HG03521 (cell line): ENCODE data around the gene CACNB2.
"Not testable (repeated sequence)": the region's sequence is repeated elsewhere in the genome, so short reads cannot be mapped to it uniquely, and the experiment has no call there.

Experiments
- ATAC-seq: cut with Tn5 transposase; IDR thresholded peaks from one replicate; pipeline ENCODE4 v1.9.1; 2021; ENCODE audit warnings: mild to moderate bottlenecking, moderate library complexity; ENCODE audit not compliant: unreplicated experiment

CACNB2 gene

GRCh38 chr10:18144928-18145327, 4.7 kb downstream of the CACNB2 start:
- ATAC-seq, result no peak

- ATAC-seq, result no peak
Measured at GRCh38 chr10:18145652-18146051, 5.4 kb downstream of the CACNB2 start.

- no peak for ATAC-seq
Measured at GRCh38 chr10:18149196-18149800, 9.1 kb downstream of the CACNB2 start.

GRCh38 chr10:18151356-18151890, 11.2 kb downstream of the CACNB2 start:
- ATAC-seq, result no peak

- ATAC-seq, result not testable (repeated sequence)
Measured at GRCh38 chr10:18153381-18153780, 13.2 kb downstream of the CACNB2 start.

- ATAC-seq, result no peak
Measured at GRCh38 chr10:18155321-18155720, 15.1 kb downstream of the CACNB2 start.

GRCh38 chr10:18156797-18157196, 16.6 kb downstream of the CACNB2 start:
- not testable (repeated sequence) for ATAC-seq

GRCh38 chr10:18157881-18158280, 17.7 kb downstream of the CACNB2 start:
- no peak for ATAC-seq

GRCh38 chr10:18158773-18159265, 18.6 kb downstream of the CACNB2 start:
- ATAC-seq, result no peak

GRCh38 chr10:18159557-18159956, 19.3 kb downstream of the CACNB2 start:
- no peak for ATAC-seq

- no peak for ATAC-seq
Measured at GRCh38 chr10:18162021-18162627, 21.9 kb downstream of the CACNB2 start.

GRCh38 chr10:18164093-18164492, 23.9 kb downstream of the CACNB2 start:
- ATAC-seq, result no peak

- no peak for ATAC-seq
Measured at GRCh38 chr10:18164748-18165361, 24.6 kb downstream of the CACNB2 start.

GRCh38 chr10:18178854-18179483, 38.7 kb downstream of the CACNB2 start:
- ATAC-seq, result no peak

- no peak for ATAC-seq
Measured at GRCh38 chr10:18179891-18180290, 39.7 kb downstream of the CACNB2 start.

- ATAC-seq, result not testable (repeated sequence)
Measured at GRCh38 chr10:18181382-18181781, 41.2 kb downstream of the CACNB2 start.

GRCh38 chr10:18185621-18186020, 45.4 kb downstream of the CACNB2 start:
- ATAC-seq, result no peak

GRCh38 chr10:18190840-18191239, 50.6 kb downstream of the CACNB2 start:
- no peak for ATAC-seq

GRCh38 chr10:18194634-18195033, 54.4 kb downstream of the CACNB2 start:
- ATAC-seq, result no peak

- ATAC-seq, result no peak
Measured at GRCh38 chr10:18195060-18195799, 55.0 kb downstream of the CACNB2 start.
